ENCODE data around the gene CCDC86. TPM values are rescaled to one million over a fixed set of nuclear protein-coding genes. Genes with fewer than 3 reads are reported as not detected.

CCDC86 gene
- total and polyA plus RNA-seq, 3 donors from 2014 or later: 60.7 to 134 (median 64.7) TPM

DNA sequence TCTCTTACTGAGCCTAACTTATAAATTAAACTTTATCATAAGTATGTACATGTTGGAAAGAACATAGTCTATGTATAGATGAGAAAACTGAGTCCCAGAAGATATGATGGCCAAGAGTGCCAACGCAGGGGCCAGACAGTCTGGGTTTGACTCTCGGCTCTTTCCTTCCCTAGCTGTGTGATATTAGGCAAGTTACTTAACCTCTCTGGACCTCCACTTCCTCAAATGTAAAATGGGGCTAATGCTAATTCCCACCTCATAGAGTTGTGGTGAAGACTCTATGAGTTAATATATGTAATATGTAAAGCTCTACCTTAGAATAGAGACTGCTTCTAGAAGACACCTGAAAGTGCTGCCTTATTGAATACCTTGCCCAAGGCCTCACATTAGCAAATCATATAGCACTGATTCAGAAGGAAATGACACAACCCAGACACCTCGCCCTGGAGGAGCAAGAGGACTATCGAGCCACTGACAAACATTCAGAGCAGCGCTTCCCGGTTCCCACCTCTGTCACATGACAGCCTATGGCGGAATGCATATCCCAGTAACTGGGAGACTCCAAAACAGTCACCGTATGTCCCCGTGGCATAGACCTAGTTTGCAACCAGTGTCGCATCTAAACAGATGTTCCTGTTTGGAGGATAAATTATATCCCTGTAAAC, 11.3 kb upstream of the CCDC86 start:
- TF ChIP-seq, protein P1, sequence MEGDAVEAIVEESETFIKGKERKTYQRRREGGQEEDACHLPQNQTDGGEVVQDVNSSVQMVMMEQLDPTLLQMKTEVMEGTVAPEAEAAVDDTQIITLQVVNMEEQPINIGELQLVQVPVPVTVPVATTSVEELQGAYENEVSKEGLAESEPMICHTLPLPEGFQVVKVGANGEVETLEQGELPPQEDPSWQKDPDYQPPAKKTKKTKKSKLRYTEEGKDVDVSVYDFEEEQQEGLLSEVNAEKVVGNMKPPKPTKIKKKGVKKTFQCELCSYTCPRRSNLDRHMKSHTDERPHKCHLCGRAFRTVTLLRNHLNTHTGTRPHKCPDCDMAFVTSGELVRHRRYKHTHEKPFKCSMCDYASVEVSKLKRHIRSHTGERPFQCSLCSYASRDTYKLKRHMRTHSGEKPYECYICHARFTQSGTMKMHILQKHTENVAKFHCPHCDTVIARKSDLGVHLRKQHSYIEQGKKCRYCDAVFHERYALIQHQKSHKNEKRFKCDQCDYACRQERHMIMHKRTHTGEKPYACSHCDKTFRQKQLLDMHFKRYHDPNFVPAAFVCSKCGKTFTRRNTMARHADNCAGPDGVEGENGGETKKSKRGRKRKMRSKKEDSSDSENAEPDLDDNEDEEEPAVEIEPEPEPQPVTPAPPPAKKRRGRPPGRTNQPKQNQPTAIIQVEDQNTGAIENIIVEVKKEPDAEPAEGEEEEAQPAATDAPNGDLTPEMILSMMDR (IDR thresholded peaks at IDR 0.05): no peak
- TF ChIP-seq POLR2A (IDR thresholded peaks at IDR 0.05): no peak

DNA sequence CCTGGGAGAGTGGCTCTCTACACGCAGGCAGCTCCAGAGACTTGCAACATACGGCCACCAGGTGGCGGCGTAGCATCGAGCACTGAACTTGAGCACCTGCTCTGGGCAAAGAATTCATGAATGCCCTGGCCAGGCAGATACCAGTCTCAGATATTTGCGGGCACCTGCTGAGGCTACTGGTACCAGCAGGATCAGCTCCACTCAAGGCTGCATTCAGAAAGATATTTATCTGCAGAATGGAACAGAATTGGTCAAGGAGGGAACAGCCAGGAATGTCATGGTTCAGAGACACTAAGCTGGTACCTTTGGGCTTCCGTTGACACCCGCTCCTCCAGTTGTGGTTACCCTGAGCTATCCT, 10.8 kb upstream of the CCDC86 start:
- Histone ChIP-seq H3K9me3 (no peaks in the 10 kb centered on the region), H3K27me3 (no peaks in the 10 kb centered on the region), H3K27ac (no peak overlapping the region), H3K4me1 (peaks cover 9% of the 10 kb centered on the region), H3K4me3 (no peak overlapping the region), H3K36me3 (ENCODE audit: low read depth, missing control alignments) (no peaks in the 10 kb centered on the region)
- intact Hi-C loops (cut with DNase I; ENCODE audit: low total_unique reads): no loop called here
- peak; percentile 94 for DNase-seq
- 31 to 36% methylated on average over 4 to 8 of the region's 8 CpGs for WGBS, 2 donors
- TF ChIP-seq, protein P1 (IDR thresholded peaks at IDR 0.05): peak; percentile 94 to 97 (median 96)
- TF ChIP-seq POLR2A (IDR thresholded peaks at IDR 0.05): no peak

More for the DNA sequence above, 11.3 kb upstream of the CCDC86 start:
- intact Hi-C loops (cut with DNase I; ENCODE audit: low total_unique reads): no loop called here
- no peak overlapping the region for H3K27ac ChIP-seq
- H3K4me1 ChIP-seq: peaks cover 9% of the 10 kb centered on the region
- no peak overlapping the region for H3K4me3 ChIP-seq
- 45 to 51% methylated on average over 10 of the region's 10 CpGs for WGBS, 2 donors
- H3K9me3 ChIP-seq: no peaks in the 10 kb centered on the region
- no peaks in the 10 kb centered on the region for H3K36me3 ChIP-seq (ENCODE audit: low read depth, missing control alignments)
- H3K27me3 ChIP-seq: no peaks in the 10 kb centered on the region
- no peak for DNase-seq

DNA sequence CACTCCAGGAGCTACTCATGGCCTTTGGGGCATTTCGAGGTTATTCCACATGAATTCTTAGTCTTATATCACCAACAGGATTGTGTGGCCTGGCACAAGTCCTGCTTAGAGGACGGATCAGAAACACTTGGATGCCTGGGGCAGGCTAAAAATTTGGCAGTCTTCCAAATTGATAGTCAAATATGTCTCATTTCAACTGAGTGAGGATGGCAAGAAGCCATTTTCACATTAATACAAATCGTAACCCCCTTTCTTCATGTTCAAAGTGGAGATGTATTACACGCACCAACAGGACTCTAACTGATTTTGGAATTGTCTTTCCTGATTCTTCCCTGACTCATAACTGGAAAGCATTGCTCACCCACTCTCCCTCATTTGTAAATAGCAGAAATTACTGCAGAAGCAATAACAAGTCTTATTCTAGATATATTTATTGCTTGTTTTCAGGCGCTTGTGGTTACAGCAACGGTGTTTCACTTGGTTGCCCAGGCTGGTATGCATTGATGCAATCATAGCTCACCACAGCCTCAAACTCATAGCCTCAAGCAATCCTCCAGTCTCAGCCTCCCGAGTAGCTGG, 10.3 kb upstream of the CCDC86 start:
- 64 to 68% methylated on average over 7 of the region's 7 CpGs for WGBS, 2 donors

DNA sequence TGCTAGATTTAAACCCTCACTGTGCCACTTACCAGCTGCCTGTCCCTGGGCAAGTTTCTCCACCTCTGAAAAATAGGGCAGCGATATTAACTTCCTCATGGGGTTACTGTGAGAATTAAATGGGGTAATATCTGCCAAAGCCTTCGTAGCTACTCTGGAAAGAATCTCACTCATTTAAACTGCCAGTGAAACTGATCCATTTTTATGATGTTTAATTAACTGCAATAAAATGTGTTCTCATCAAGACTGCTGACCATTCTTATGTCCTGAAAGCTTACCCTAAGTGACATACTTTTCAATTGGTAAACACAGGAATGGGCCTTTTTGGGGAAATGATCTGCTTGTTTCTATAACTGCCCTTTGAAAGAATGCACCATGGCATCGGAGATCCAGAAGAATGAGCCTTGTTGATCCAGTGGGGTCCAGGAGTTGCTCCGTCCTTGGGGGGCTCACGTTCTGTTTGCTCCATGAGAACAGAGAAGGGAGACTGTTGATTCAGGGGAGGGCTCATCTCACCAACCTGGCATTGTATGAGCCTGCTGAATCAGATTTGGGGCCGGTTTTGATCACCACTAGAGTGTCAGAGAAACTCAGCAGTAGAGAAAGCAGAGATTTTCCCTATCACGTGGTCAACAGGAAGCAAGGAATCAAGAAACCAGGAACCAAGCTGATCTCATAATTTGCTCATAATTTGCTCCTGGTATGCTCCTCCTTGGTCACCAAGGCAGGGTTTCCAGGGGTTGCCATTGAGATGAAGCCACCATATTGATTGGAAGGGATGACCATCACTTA, 7.0 kb upstream of the CCDC86 start:
- H3K9me3 ChIP-seq: no peaks in the 10 kb centered on the region
- no peak overlapping the region for H3K27ac ChIP-seq
- DNase-seq: no peak
- H3K27me3 ChIP-seq: no peaks in the 10 kb centered on the region
- WGBS, 2 donors: 62 to 83% methylated on average over 7 of the region's 7 CpGs
- peaks cover 4% of the 10 kb centered on the region for H3K4me1 ChIP-seq
- intact Hi-C loops (cut with DNase I; ENCODE audit: low total_unique reads): loop anchor here (5.0 kb wide), 1 partner anchor 62 kb away; no protein-coding TSS in a partner anchor
- TF ChIP-seq POLR2A (IDR thresholded peaks at IDR 0.05): no peak
- TF ChIP-seq, protein P1 (IDR thresholded peaks at IDR 0.05): no peak
- H3K36me3 ChIP-seq (ENCODE audit: low read depth, missing control alignments): no peaks in the 10 kb centered on the region
- no peak overlapping the region for H3K4me3 ChIP-seq

More for the DNA sequence above, 10.3 kb upstream of the CCDC86 start:
- intact Hi-C loops (cut with DNase I; ENCODE audit: low total_unique reads): no loop called here
- Histone ChIP-seq H3K4me1 (peaks cover 8% of the 10 kb centered on the region), H3K27me3 (no peaks in the 10 kb centered on the region), H3K27ac (no peak overlapping the region), H3K36me3 (ENCODE audit: low read depth, missing control alignments) (no peaks in the 10 kb centered on the region), H3K4me3 (no peak overlapping the region), H3K9me3 (no peaks in the 10 kb centered on the region)
- TF ChIP-seq, protein P1 (IDR thresholded peaks at IDR 0.05): no peak
- no peak for TF ChIP-seq POLR2A (IDR thresholded peaks at IDR 0.05)
- DNase-seq: no peak
